ENCODE data around the gene TNS1. TPM values are rescaled to one million over a fixed set of nuclear protein-coding genes. Genes with fewer than 3 reads are reported as not detected.
"Not testable (repeated sequence)": the region's sequence is repeated elsewhere in the genome, so short reads cannot be mapped to it uniquely, and the experiment has no call there.

Gene TNS1
- total and polyA plus RNA-seq, 7 donors, result 73.4 to 742 (median 276) TPM

DNA sequence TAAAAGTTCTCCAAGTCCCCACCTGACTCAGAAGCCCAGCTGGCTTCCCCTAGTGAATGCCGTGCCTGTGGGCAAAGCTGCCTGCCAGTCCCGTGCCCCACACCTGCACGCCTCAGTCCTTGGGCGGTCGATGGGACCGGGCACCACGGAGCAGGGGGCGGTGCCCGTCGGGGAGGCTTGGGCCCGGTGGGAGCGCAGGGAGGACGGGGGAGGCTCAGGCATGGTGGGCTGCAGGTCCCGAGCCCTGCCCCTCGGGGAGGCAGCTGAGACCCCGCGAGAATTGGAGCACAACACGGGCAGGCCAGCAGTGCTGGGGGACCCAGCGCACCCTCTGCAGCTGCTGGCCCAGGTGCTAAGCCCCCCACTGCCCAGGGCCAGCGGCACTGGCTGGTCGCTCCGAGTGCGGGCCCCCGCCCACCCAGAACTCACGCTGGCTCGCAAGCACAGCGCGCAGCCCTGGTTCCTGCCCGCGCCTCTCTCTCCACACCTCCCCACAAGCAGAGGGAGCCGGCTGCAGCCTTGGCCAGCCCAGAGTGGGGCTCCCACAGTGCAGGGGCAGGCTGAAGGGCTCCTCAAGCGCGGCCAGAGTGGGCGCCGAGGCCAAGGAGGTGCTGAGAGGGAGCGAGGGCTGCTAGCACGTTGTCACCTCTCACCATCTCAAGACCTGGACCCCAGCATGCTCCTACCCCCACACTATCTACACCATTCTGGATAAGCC, 215.5 kb downstream of the TNS1 start:
- 96% methylated on average over 32 to 37 of the region's 37 CpGs for WGBS, 3 donors
- no peak for ATAC-seq
- DNase-seq, result peak in 1 of 2 donors; percentile 54

DNA sequence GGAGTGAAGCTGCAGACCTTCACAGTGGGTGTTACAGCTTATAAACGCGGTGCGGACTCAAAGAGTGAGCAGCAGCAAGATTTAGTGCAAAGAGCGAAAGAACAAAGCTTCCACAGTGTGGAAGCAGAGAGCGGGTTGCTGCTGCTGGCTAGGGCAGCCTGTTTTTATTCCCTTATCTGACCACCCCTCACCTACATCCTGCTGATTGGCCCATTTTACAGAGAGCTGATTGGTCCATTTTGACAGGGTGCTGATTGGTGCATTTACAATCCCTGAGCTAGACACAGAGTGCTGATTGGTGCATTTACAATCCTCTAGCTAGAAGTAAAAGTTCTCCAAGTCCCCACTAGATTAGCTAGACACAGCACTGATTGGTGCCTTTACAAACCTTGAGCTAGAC, 216.2 kb downstream of the TNS1 start:
- not testable (repeated sequence) for H3K4me3 ChIP-seq; DNase-seq; H3K27me3 ChIP-seq (ENCODE audit: insufficient read depth in 3 of 3, low read length in 2 of 3); H3K27ac ChIP-seq; ATAC-seq; H3K9me3 ChIP-seq
- 85 to 98% (median 97%) methylated on average over 5 of the region's 5 CpGs for WGBS, 3 donors
- Histone ChIP-seq H3K36me3 (ENCODE audit: insufficient read depth in 1 of 2, low read depth in 1 of 2) (peaks cover 0 to 26% of the 10 kb centered on the region in 2 donors), H3K4me1 (peaks cover 20% of the 10 kb centered on the region)
- intact Hi-C loops (cut with DNase I), result loop anchor here (1.0 to 5.0 kb wide), 2 partner anchors 281 kb away; partner anchors contain the start of gene RUFY4 (in 1 of the 2)

More for the DNA sequence above, 215.5 kb downstream of the TNS1 start:
- peaks cover 0 to 19% of the 10 kb centered on the region in 2 donors for H3K36me3 ChIP-seq (ENCODE audit: insufficient read depth in 1 of 2, low read depth in 1 of 2)
- no peaks in the 10 kb centered on the region for H3K9me3 ChIP-seq
- H3K27ac ChIP-seq, result no peak overlapping the region
- no peak overlapping the region for H3K4me3 ChIP-seq
- H3K4me1 ChIP-seq, result peaks cover 20% of the 10 kb centered on the region
- TF ChIP-seq, protein P1, sequence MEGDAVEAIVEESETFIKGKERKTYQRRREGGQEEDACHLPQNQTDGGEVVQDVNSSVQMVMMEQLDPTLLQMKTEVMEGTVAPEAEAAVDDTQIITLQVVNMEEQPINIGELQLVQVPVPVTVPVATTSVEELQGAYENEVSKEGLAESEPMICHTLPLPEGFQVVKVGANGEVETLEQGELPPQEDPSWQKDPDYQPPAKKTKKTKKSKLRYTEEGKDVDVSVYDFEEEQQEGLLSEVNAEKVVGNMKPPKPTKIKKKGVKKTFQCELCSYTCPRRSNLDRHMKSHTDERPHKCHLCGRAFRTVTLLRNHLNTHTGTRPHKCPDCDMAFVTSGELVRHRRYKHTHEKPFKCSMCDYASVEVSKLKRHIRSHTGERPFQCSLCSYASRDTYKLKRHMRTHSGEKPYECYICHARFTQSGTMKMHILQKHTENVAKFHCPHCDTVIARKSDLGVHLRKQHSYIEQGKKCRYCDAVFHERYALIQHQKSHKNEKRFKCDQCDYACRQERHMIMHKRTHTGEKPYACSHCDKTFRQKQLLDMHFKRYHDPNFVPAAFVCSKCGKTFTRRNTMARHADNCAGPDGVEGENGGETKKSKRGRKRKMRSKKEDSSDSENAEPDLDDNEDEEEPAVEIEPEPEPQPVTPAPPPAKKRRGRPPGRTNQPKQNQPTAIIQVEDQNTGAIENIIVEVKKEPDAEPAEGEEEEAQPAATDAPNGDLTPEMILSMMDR (IDR thresholded peaks at IDR 0.05), result no peak
- intact Hi-C loops (cut with DNase I), result loop anchor here in 1 of 2 donors (5.0 kb wide), 1 partner anchor 280 kb away; the partner anchor contains the start of gene RUFY4
- H3K27me3 ChIP-seq (ENCODE audit: insufficient read depth in 3 of 3, low read length in 2 of 3), result no peaks in the 10 kb centered on the region

DNA sequence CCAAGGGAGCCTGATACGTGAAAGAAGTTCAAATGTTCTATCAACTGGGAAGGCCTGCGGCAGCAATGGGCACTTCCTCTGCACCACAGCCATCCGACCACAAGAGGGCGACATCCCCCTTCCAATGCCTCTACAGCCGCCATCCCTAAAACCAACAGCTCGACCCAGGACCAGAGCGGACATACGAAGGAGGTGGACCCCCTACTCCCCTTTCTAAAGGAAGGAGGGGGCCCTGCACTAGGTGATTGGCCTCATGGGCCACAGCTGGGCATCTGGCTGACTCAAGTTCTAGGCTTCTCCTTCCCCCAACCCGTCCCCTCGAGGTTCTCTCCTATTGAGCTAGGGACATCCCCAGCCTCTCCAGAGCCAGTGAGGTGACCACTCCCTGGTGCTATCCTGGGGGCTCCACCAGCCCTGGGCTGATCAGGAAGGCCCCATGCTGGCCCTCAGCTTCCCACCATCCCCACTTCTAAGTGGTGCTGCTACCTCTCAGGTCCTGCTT, 217.2 kb downstream of the TNS1 start:
- TF ChIP-seq, protein P1 (IDR thresholded peaks at IDR 0.05), result peak; percentile 95
- no peaks in the 10 kb centered on the region for H3K9me3 ChIP-seq
- peak; percentile 64 to 72 (median 69) for ATAC-seq
- H3K27ac ChIP-seq, result no peak overlapping the region
- H3K4me1 ChIP-seq, result peaks cover 16% of the 10 kb centered on the region
- peak; percentile 78 to 88 for DNase-seq
- H3K36me3 ChIP-seq (ENCODE audit: insufficient read depth in 1 of 2, low read depth in 1 of 2), result peaks cover 0 to 32% of the 10 kb centered on the region in 2 donors
- H3K27me3 ChIP-seq (ENCODE audit: insufficient read depth in 3 of 3, low read length in 2 of 3), result no peaks in the 10 kb centered on the region
- 17 to 21% (median 19%) methylated on average over 8 to 10 of the region's 10 CpGs for WGBS, 3 donors
- intact Hi-C loops (cut with DNase I), result loop anchor here (1.0 to 5.0 kb wide), 4 partner anchors 203 to 282 kb away; partner anchors contain the start of gene RUFY4 (in 1 of the 2)
- no peak overlapping the region for H3K4me3 ChIP-seq

DNA sequence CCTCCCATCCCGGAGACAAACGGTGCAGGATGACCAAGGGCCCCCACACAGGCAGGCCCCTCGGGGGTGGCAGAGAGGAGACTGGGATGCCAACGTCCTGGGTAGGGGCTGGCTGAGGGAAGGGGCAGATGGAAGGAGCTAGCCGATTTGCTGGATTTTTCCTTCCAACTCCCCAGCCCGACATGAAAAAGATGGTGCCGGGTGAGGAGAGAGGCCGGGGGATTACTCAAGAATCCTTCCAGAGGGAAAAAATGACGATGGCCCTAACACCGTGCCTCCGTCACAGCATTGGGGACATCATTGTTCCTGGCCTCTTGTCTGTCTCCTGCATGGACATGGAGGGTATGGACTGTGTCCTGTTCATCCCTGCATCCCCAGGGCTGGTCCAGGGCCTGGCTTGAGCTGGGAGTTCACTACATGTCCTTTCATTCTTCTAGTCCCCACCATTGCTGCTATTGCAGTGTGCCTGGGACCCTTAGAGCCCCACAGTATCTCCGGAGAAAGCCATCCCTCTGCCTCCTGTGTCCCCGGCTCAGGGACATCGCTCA, 217.7 kb downstream of the TNS1 start:
- Histone ChIP-seq H3K4me1 (peaks cover 10% of the 10 kb centered on the region), H3K27me3 (ENCODE audit: insufficient read depth in 3 of 3, low read length in 2 of 3) (no peaks in the 10 kb centered on the region), H3K36me3 (ENCODE audit: insufficient read depth in 1 of 2, low read depth in 1 of 2) (peaks cover 0 to 32% of the 10 kb centered on the region in 2 donors), H3K27ac (no peak overlapping the region), H3K4me3 (no peak overlapping the region), H3K9me3 (no peaks in the 10 kb centered on the region)
- peak in 3 of 4 donors; percentile 0 to 4 (median 0) for ATAC-seq
- TF ChIP-seq, protein P1 (IDR thresholded peaks at IDR 0.05), result no peak
- intact Hi-C loops (cut with DNase I), result loop anchor here (1.0 to 5.0 kb wide), 3 partner anchors 203 to 282 kb away; partner anchors contain the start of gene RUFY4 (in 1 of the 2)
- 64 to 70% (median 66%) methylated on average over 14 of the region's 14 CpGs for WGBS, 3 donors
- DNase-seq, result no peak

DNA sequence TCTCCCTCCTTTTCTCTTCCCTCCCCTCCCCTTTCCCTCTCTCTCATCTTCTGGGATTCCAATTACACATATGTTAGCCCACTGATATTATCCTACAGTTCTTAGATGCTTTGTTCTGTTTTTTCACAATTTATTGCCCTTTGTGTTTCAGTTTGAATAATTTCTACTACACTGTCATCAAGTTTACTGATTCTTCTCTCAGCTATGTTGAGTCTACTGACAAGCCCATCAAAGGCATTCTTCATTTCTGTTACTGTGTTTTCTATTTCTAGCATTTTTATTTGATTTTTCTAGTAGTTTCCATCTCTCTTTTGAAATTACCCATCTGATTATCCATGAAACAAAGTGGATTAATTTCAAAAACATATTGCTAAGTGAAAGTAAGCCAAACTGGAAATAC, 219.6 kb downstream of the TNS1 start:
- Histone ChIP-seq H3K4me1 (no peaks in the 10 kb centered on the region), H3K27me3 (ENCODE audit: insufficient read depth in 3 of 3, low read length in 2 of 3) (no peaks in the 10 kb centered on the region), H3K4me3 (no peak overlapping the region), H3K36me3 (ENCODE audit: insufficient read depth in 1 of 2, low read depth in 1 of 2) (peaks cover 0 to 27% of the 10 kb centered on the region in 2 donors), H3K9me3 (no peaks in the 10 kb centered on the region), H3K27ac (no peak overlapping the region)
- intact Hi-C loops (cut with DNase I), result no loop called here
- ATAC-seq (no peak), DNase-seq (no peak)
- TF ChIP-seq, protein P1 (IDR thresholded peaks at IDR 0.05), result no peak
